ENCODE results near the gene PDZK1IP1.
"Not testable (repeated sequence)": the region's sequence is repeated elsewhere in the genome, so short reads cannot be mapped to it uniquely, and the experiment has no call there.

Gene PDZK1IP1

DNA sequence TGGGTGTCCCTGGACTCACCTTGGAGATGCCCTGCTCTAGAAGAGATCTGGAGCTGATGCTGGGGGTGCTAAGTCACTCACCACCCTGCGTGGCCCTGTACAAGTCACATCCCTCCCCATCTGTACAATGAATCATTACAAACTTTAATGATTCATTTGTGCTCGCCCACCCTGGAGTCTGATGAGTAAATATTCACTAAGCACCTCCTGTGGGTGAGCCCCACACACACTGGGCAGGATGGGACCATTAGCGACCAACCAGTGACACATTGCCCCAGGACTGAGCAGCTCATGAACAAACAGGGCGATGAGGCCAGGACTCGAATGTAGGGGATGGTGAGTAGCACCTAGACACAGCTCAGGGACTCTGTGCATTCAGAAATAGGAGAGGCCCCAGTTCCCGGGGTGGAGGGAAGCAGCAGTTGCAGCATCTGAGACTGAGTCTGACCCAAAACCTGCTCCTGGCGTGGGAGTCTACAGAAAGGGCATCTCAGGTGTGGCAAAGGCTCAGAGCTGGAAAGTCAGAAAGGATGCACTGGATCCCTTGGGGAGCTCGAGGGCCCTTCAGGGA, 18.1 kb upstream of the PDZK1IP1 start:
- H3K27ac ChIP-seq, result no peak overlapping the region
- TF ChIP-seq ZFX (IDR thresholded peaks at IDR 0.05; ENCODE audit: borderline replicate concordance), result no peak
- no peak for TF ChIP-seq CTCF (IDR thresholded peaks at IDR 0.05)

DNA sequence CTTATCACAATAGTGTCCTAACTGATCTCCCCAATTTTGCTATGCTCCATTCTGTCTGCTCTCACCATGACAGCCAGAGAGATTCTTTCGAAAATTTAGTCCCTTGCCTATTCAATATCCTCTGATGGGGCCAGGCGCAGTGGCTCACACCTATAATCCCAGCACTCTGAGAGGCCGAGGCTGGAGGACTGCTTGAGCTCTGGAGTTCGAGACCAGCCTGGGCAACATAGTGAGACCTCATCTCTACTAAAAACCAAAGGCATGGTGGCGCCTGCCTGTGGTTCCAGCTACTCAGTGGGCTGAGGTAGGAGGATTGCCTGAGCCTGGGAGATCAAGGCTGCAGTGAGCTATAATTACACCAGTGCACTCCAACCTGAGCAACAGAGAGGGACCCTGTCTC, 16.1 kb upstream of the PDZK1IP1 start:
- H3K27ac ChIP-seq, result no peak overlapping the region
- TF ChIP-seq ZFX (IDR thresholded peaks at IDR 0.05; ENCODE audit: borderline replicate concordance), result no peak
- no peak for TF ChIP-seq CTCF (IDR thresholded peaks at IDR 0.05)

GRCh38 chr1:47203504-47203903, 13.7 kb upstream of the PDZK1IP1 start:
- not testable (repeated sequence) for H3K27ac ChIP-seq

- TF ChIP-seq ZFX (IDR thresholded peaks at IDR 0.05; ENCODE audit: borderline replicate concordance) (no peak), CTCF (IDR thresholded peaks at IDR 0.05) (no peak)
- H3K27ac ChIP-seq, result no peak overlapping the region
Observed at GRCh38 chr1:47201179-47201578, 11.3 kb upstream of the PDZK1IP1 start.

GRCh38 chr1:47198214-47198613, 8.4 kb upstream of the PDZK1IP1 start:
- TF ChIP-seq CTCF (IDR thresholded peaks at IDR 0.05), result no peak
- TF ChIP-seq ZFX (IDR thresholded peaks at IDR 0.05; ENCODE audit: borderline replicate concordance), result no peak
- H3K27ac ChIP-seq, result no peak overlapping the region

DNA sequence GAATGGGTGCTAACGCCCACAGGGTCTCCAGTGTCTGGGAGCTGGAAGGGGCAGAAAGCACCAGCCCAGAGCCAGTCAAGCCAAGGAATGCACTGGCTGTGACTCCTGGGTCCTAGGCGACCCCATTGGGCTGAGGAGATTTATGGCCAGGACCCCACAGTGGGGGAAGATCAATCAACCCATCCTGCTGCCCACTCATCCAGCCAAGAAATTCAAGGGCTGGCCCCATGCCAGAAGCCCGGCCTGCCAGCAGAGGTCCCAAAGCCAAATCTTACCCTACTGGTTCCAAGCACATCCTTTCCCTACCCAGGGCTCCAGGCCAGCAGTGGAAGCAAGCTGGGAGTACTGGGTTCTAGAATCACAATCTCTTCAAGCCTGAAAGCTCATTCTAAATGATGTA, 6.8 kb upstream of the PDZK1IP1 start:
- H3K27ac ChIP-seq, result no peak overlapping the region
- TF ChIP-seq ZFX (IDR thresholded peaks at IDR 0.05; ENCODE audit: borderline replicate concordance) (no peak), CTCF (IDR thresholded peaks at IDR 0.05) (no peak)

GRCh38 chr1:47195981-47196380, 6.1 kb upstream of the PDZK1IP1 start:
- not testable (repeated sequence) for H3K27ac ChIP-seq

- no peak overlapping the region for H3K27ac ChIP-seq
- TF ChIP-seq ZFX (IDR thresholded peaks at IDR 0.05; ENCODE audit: borderline replicate concordance), result no peak
- no peak for TF ChIP-seq CTCF (IDR thresholded peaks at IDR 0.05)
Observed at GRCh38 chr1:47194311-47194710, 4.5 kb upstream of the PDZK1IP1 start.

DNA sequence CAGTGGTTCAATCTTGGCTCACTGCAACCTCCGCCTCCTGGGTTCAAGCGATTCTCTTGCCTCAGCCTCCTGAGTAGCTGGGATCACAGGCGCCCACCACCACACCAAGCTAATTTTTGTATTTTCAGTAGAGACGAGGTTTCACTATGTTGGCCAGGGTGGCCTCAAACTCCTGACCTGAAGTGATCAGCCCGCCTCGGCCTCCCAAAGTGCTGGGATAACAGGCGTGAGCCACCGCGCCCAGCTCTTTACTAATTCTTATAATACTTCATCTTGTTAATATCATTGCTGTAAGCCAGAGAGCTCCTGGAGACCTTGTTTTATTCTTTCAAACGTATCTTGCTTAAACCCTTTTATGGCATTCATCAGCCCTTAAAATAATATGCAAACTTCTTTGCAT, 3.7 kb upstream of the PDZK1IP1 start:
- H3K27ac ChIP-seq, result not testable (repeated sequence)

Data from 22Rv1 (cell line).